WTC11 (cell line): ENCODE measurements around the gene RADIL.
A peak's percentile ranks its signal among the peaks of the same experiment; 100 is the strongest.

Experiments
- ATF2 ChIP-seq: sonication (generic); formaldehyde crosslinking; IDR thresholded peaks from 2 replicates; pipeline ENCODE4 v1.8.1; 2022; ENCODE audit warnings: low read depth, missing genetic modification reagents, borderline replicate concordance
- CDX4 ChIP-seq: fragments of 250-450 bp; sonication (Bioruptor Pico); IDR thresholded peaks from 2 replicates; pipeline ENCODE4 v1.9.0; 2021; ENCODE audit warnings: moderate library complexity, mild to moderate bottlenecking, inconsistent platforms, borderline replicate concordance
- CTCF ChIP-seq: fragments of 200-600 bp; IDR thresholded peaks from 2 replicates; pipeline ENCODE4 v1.8.0; 2022; ENCODE audit warnings: antibody characterized with exemption
- FOXJ3 ChIP-seq: sonication (generic); formaldehyde crosslinking; IDR thresholded peaks from 2 replicates; pipeline ENCODE4 v1.9.0; 2021; ENCODE audit warnings: missing genetic modification reagents, mild to moderate bottlenecking, borderline replicate concordance
- FOXP4 ChIP-seq: sonication (generic); formaldehyde crosslinking; IDR thresholded peaks from 2 replicates; pipeline ENCODE4 v1.8.0; 2022; ENCODE audit warnings: mild to moderate bottlenecking, missing genetic modification reagents
- IRF1 ChIP-seq: sonication (generic); formaldehyde crosslinking; IDR thresholded peaks from 2 replicates; pipeline ENCODE4 v1.8.0; 2023; ENCODE audit warnings: missing genetic modification reagents
- NFE2L1 ChIP-seq: sonication (generic); formaldehyde crosslinking; IDR thresholded peaks from 2 replicates; pipeline ENCODE4 v1.8.1; 2023; ENCODE audit warnings: missing genetic modification reagents
- NFYB ChIP-seq: sonication (generic); formaldehyde crosslinking; conservative IDR thresholded peaks from 2 replicates; pipeline ENCODE4 v1.8.0; 2022; ENCODE audit warnings: low read depth, missing genetic modification reagents
- NR2C2 ChIP-seq: sonication (generic); formaldehyde crosslinking; IDR thresholded peaks from 2 replicates; pipeline ENCODE4 v1.8.0; 2022; ENCODE audit warnings: mild to moderate bottlenecking, missing genetic modification reagents
- TEAD4 ChIP-seq: sonication (generic); formaldehyde crosslinking; IDR thresholded peaks from 2 replicates; pipeline ENCODE4 v1.8.0; 2022; ENCODE audit warnings: mild to moderate bottlenecking, missing genetic modification reagents
- ZNF512 ChIP-seq: sonication (generic); formaldehyde crosslinking; IDR thresholded peaks from 2 replicates; pipeline ENCODE4 v1.8.1; 2022; ENCODE audit warnings: missing genetic modification reagents, borderline replicate concordance

GRCh38 chr7:4845740-4846142 lies 37.8 kb downstream of the RADIL start:
- no peak for TF ChIP-seq CDX4 (CRISPR knock-in tag)
- no peak for TF ChIP-seq NFE2L1 (CRISPR knock-in tag)
- TF ChIP-seq IRF1 (CRISPR knock-in tag), result no peak
- peak; percentile 43; the same call in 1 of the 2 replicates for TF ChIP-seq CTCF
- no peak for TF ChIP-seq FOXJ3 (CRISPR knock-in tag)
- TF ChIP-seq FOXP4, result no peak
- TF ChIP-seq NFYB, result no peak
- no peak for TF ChIP-seq TEAD4 (CRISPR knock-in tag)
- no peak for TF ChIP-seq ZNF512
- no peak for TF ChIP-seq NR2C2 (CRISPR knock-in tag)
- no peak for TF ChIP-seq ATF2 (CRISPR knock-in tag)
